ENCODE data around the gene SMG1.
"Not testable (repeated sequence)": the region's sequence is repeated elsewhere in the genome, so short reads cannot be mapped to it uniquely, and the experiment has no call there.

Gene SMG1

DNA sequence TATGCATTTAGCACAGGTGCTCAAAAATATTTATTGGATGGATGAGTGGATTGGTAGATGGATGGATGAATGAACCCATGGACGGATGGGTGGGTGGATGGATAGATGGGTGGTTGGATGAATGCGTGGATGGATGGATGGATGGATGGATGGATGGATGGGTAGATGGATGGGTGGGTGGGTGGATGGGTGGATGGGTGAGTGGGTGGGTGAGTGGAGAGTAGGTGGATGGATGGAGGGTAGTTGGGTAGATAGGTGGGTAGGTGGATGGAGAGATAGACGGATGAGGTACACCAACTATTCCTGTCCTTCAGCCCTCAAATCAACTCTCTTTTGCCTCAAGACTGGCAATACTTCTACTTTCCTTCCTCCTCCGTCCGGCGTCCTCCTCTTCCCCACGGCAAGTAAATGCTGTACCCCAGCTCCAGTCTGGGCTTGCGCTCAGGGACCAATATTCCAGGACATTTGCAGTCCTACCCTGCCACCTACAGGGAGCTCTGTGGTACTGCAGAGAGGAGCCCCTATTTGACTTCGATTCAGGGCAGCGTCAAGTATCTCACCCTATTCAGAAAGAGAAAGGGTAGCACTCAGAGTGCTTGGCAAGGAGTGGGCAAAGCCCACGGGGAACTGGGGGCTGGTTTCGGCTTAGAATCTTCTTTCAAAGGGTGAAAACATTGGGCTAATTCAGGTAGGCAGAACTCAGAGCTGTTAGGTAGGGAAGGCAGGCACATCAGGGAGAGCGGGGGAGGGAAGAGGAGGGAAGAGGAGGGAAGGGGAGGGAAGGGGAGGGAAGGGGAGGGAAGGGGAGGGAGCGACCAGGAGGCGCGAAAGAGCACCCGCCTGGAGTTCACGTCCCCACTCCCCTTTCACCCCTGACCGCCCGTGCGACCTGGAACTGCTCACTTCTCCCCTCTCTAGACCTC is 166.3 kb downstream of the SMG1 start:
- TF ChIP-seq, protein P1, sequence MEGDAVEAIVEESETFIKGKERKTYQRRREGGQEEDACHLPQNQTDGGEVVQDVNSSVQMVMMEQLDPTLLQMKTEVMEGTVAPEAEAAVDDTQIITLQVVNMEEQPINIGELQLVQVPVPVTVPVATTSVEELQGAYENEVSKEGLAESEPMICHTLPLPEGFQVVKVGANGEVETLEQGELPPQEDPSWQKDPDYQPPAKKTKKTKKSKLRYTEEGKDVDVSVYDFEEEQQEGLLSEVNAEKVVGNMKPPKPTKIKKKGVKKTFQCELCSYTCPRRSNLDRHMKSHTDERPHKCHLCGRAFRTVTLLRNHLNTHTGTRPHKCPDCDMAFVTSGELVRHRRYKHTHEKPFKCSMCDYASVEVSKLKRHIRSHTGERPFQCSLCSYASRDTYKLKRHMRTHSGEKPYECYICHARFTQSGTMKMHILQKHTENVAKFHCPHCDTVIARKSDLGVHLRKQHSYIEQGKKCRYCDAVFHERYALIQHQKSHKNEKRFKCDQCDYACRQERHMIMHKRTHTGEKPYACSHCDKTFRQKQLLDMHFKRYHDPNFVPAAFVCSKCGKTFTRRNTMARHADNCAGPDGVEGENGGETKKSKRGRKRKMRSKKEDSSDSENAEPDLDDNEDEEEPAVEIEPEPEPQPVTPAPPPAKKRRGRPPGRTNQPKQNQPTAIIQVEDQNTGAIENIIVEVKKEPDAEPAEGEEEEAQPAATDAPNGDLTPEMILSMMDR (conservative IDR thresholded peaks at IDR 0.05; ENCODE audit: low read depth), result peak; percentile 46
- CTCF ChIA-PET; POLR2A ChIA-PET (ENCODE audit: low non-redundant PET); H3K27ac ChIP-seq; DNase-seq (ENCODE audit: low spot score): not testable (repeated sequence)

DNA sequence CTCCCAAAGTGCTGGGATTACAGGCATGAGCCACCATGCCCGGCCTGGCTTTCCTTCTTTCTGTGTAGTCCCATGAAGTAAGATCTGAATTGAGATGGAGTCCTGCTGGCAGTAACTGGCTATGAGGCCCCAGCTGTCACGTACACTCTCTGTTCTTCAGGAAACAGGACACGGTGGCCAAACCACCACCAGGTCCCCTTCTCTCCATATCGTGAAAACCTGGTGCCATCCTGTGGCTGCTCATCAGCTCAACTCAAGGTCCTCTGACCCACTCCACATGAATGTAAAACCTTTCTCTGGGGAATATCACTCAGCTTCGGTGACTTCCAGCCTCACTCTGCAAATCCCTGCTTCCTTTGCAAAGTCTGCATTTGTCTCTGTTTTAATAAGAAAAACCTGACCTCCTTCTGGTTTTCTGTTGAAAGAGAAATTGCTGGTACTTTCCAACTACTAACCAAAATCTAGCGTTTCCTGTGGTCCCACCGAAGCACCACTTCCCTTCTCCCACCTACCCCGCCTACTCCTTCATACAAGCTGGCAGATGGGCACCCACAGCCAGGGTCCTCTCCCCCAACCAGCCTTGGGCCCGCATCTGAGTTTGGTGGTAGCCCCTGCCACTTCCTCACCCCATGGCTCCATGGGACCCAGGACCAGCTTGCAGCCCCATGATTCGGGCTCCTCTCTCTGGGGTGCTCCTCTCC is 168.1 kb downstream of the SMG1 start:
- CTCF ChIA-PET; POLR2A ChIA-PET (ENCODE audit: low non-redundant PET); H3K27ac ChIP-seq; DNase-seq (ENCODE audit: low spot score): not testable (repeated sequence)

DNA sequence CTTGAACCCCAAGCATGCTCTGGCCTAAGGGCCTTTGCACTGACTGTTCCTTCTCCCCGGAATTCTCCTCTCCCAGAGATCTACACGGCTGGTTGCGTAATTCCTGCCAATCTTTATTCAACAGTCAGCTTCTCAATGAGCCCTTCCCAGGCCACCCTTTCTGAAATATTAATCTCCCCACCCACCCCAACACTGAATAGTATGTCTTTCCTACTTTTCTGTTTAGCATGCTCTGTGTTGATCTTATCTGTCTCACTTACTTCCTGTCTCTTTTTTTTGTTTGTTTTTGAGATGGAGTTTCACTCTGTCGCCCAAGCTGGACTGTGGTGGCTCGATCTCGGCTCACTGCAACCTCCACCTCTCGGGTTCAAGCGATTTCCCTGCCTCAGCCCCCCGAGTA is 169.6 kb downstream of the SMG1 start:
- DNase-seq (ENCODE audit: low spot score); H3K27ac ChIP-seq; CTCF ChIA-PET; POLR2A ChIA-PET (ENCODE audit: low non-redundant PET): not testable (repeated sequence)

Measured in RWPE1 (cell line).